Large intestine (tissue), 3 donors: ENCODE results near the gene CDH23. TPM values are rescaled to one million over a fixed set of nuclear protein-coding genes. Genes with fewer than 3 reads are reported as not detected.

Experiments
- DNase-seq, 2 donors: peaks; one replicate each; pipeline versions ENCODE4 v3.0.0 to v3.0.0-alpha.2; 2013
- H3K27ac ChIP-seq: one replicate; pipeline ENCODE4 v1.5.1; 2013; ENCODE audit warnings: low read length
- H3K27me3 ChIP-seq: 2 replicates; pipeline ENCODE4 v1.6.1; 2013; ENCODE audit warnings: low read length; ENCODE audit not compliant: control insufficient read depth, insufficient read depth
- H3K36me3 ChIP-seq: 2 replicates; pipeline ENCODE4 v1.6.1; 2013; ENCODE audit warnings: low read length; ENCODE audit not compliant: control insufficient read depth, insufficient read depth
- H3K4me1 ChIP-seq: one replicate; pipeline ENCODE4 v1.6.1; 2013; ENCODE audit warnings: low read length; ENCODE audit not compliant: control insufficient read depth, insufficient read depth
- H3K4me3 ChIP-seq: one replicate; pipeline ENCODE4 v1.5.1; 2013; ENCODE audit warnings: low read length
- H3K9me3 ChIP-seq: one replicate; pipeline ENCODE4 v1.6.1; 2013; ENCODE audit warnings: mild to moderate bottlenecking, low read depth, low read length, moderate library complexity; ENCODE audit not compliant: control insufficient read depth
- WGBS: methylation state at CpG from one replicate; pipeline ENCODE4 v1.1.5; 2013; ENCODE audit warnings: low lambda C conversion rate; ENCODE audit not compliant: insufficient coverage; 5-methylcytosine and 5-hydroxymethylcytosine counted together
- polyA plus RNA-seq: library from polyadenylated mRNA; unstranded; fragments of 120-200 nt; gene quantifications from one replicate; pipeline ENCODE4 v1.2.1, GENCODE V29; 2013

The CDH23 gene
- polyA plus RNA-seq, 1 donor, result 1.7 TPM

DNA sequence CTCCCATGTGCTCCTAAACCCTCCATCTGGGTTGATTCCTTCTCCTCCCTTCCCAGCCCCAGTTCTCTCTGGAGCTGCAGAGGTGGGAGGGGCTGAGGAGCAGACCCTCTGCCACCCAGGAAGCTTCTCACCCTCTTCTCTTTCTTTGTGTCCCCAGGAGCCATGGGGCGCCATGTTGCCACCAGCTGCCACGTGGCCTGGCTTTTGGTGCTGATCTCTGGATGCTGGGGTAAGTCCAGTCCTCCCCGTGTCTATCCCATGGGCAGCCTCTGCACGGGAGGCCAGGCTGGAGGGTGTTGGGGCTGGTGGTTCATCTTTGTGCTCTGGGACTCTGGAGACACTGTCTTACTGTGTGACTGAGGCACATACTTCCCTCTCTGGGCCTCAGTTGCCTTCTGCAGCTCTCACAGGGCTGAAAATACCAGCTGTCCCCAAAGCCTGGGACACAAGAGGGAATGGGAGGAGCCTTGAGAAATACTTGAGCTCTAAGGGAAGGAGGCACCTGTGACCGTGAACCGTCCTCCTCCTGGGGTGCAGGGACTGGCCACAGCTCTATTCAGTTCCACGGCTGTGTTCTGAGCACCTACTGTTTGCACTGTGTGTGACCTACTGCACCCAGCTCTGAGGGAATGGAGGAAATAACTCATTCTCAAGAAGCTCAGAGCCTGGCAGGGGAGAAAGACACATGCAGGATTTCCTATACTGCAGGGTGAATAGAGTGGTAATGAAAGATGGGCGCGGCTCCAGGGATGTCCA, 43.1 kb downstream of the CDH23 start:
- Histone ChIP-seq H3K27ac (no peak overlapping the region), H3K9me3 (no peaks in the 10 kb centered on the region), H3K36me3 (no peaks in the 10 kb centered on the region), H3K4me3 (no peak overlapping the region), H3K27me3 (peaks cover 2% of the 10 kb centered on the region), H3K4me1 (no peaks in the 10 kb centered on the region)
- WGBS, result 87% methylated on average over 2 of the region's 9 CpGs
- no peak for DNase-seq

DNA sequence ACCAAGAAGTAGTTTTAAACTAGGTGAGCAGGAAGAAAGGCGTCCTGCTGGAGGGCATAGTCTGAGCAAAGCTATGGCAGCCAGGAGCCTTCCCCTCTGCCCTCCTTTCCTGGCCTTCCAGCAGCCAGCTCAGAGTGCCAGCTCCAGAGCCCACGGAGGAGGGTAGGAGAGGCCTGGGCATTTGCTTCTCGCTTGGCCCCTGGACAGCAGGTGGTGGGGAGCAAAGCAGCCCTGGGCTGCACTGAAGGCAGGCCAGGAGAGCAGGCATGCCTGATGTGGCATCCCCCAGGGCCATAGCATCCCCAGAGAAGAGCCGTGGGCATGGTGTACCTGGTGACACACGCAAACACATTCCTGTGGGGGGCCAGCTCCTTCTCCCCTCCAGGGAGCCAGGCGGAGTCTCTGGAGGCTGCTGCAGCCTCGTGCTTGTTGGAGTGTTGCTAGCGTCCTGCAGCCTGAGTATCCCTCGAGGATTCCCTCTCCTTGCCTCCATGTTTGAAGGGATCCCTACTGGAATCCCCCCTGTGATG, 43.9 kb downstream of the CDH23 start:
- no CpG with 5 or more reads among the region's 9 CpGs for WGBS
- H3K27ac ChIP-seq, result no peak overlapping the region
- no peaks in the 10 kb centered on the region for H3K36me3 ChIP-seq
- H3K4me1 ChIP-seq, result no peaks in the 10 kb centered on the region
- peaks cover 2% of the 10 kb centered on the region for H3K27me3 ChIP-seq
- H3K9me3 ChIP-seq, result no peaks in the 10 kb centered on the region
- DNase-seq, result no peak
- H3K4me3 ChIP-seq, result no peak overlapping the region

- Histone ChIP-seq H3K36me3 (no peaks in the 10 kb centered on the region), H3K9me3 (no peaks in the 10 kb centered on the region), H3K4me3 (no peak overlapping the region), H3K27ac (no peak overlapping the region), H3K27me3 (peaks cover 2% of the 10 kb centered on the region), H3K4me1 (no peaks in the 10 kb centered on the region)
- WGBS, result no CpG with 5 or more reads among the region's 3 CpGs
- DNase-seq, result no peak
These were observed 45.3 kb downstream of the CDH23 start for GRCh38 chr10:71442000-71442399.

DNA sequence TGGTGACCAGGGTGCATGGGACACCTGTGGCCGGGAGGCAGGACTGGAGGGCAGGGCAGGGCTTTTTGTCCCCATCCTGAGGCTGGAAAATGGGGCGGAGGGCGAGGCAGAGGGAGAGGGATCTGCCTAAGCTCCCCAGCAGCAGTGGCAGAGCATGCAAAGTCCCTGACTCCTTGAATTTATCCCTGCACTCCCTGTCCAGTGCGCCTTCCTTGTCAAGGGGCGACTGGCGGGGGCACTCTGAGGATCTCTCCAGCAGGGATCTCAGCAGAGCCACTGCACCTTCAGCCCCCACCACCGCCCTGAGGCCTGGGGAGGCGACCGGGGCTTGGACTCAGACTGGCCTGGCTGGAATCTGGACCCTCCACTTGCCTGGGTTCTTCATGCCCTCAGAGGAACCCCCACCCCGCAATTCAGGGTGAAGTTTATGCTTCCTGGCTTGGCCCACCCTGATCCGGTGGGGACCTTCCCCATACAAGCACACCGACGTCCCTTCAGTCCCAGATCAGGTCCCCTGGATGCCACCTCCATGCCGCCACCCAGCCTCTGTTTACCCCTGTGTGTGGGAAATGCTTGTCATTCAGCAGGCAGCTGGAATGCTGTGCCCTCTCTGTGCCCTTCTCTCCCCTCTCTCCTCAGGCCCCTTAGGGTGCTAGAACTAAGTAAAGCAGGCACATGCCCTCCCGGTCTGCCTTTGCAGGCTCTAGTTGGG, 46.3 kb downstream of the CDH23 start:
- Histone ChIP-seq H3K27ac (no peak overlapping the region), H3K4me3 (no peak overlapping the region), H3K27me3 (peaks cover 2% of the 10 kb centered on the region), H3K36me3 (no peaks in the 10 kb centered on the region), H3K4me1 (no peaks in the 10 kb centered on the region), H3K9me3 (no peaks in the 10 kb centered on the region)
- no peak for DNase-seq
- no CpG with 5 or more reads among the region's 15 CpGs for WGBS

GRCh38 chr10:71443676-71444075, 47.0 kb downstream of the CDH23 start:
- Histone ChIP-seq H3K27me3 (peaks cover 2% of the 10 kb centered on the region), H3K4me1 (no peaks in the 10 kb centered on the region), H3K9me3 (no peaks in the 10 kb centered on the region), H3K4me3 (no peak overlapping the region), H3K36me3 (no peaks in the 10 kb centered on the region), H3K27ac (no peak overlapping the region)
- DNase-seq, result no peak
- no CpG with 5 or more reads among the region's 10 CpGs for WGBS

- Histone ChIP-seq H3K27me3 (peaks cover 2% of the 10 kb centered on the region), H3K4me3 (no peak overlapping the region), H3K27ac (no peak overlapping the region), H3K36me3 (no peaks in the 10 kb centered on the region), H3K9me3 (no peaks in the 10 kb centered on the region), H3K4me1 (no peaks in the 10 kb centered on the region)
- WGBS, result no CpG with 5 or more reads among the region's 4 CpGs
- DNase-seq, result no peak
These were observed 47.7 kb downstream of the CDH23 start for GRCh38 chr10:71444284-71445054.

- Histone ChIP-seq H3K4me3 (no peak overlapping the region), H3K9me3 (no peaks in the 10 kb centered on the region), H3K36me3 (no peaks in the 10 kb centered on the region), H3K27me3 (peaks cover 2% of the 10 kb centered on the region), H3K4me1 (no peaks in the 10 kb centered on the region), H3K27ac (no peak overlapping the region)
- WGBS, result no CpG with 5 or more reads among the region's 2 CpGs
- DNase-seq, result no peak
These were observed 51.0 kb downstream of the CDH23 start for GRCh38 chr10:71447676-71448075.

GRCh38 chr10:71448146-71448545, 51.4 kb downstream of the CDH23 start:
- peaks cover 5% of the 10 kb centered on the region for H3K27me3 ChIP-seq
- no CpG with 5 or more reads among the region's 9 CpGs for WGBS
- DNase-seq, result no peak
- no peaks in the 10 kb centered on the region for H3K4me1 ChIP-seq
- no peak overlapping the region for H3K4me3 ChIP-seq
- H3K36me3 ChIP-seq, result no peaks in the 10 kb centered on the region
- H3K9me3 ChIP-seq, result no peaks in the 10 kb centered on the region
- no peak overlapping the region for H3K27ac ChIP-seq

- DNase-seq, result no peak
- no peaks in the 10 kb centered on the region for H3K36me3 ChIP-seq
- no CpG with 5 or more reads among the region's 5 CpGs for WGBS
- H3K9me3 ChIP-seq, result no peaks in the 10 kb centered on the region
- peaks cover 5% of the 10 kb centered on the region for H3K27me3 ChIP-seq
- no peak overlapping the region for H3K27ac ChIP-seq
- no peaks in the 10 kb centered on the region for H3K4me1 ChIP-seq
- H3K4me3 ChIP-seq, result no peak overlapping the region
These were observed 52.3 kb downstream of the CDH23 start for GRCh38 chr10:71449026-71449425.

DNA sequence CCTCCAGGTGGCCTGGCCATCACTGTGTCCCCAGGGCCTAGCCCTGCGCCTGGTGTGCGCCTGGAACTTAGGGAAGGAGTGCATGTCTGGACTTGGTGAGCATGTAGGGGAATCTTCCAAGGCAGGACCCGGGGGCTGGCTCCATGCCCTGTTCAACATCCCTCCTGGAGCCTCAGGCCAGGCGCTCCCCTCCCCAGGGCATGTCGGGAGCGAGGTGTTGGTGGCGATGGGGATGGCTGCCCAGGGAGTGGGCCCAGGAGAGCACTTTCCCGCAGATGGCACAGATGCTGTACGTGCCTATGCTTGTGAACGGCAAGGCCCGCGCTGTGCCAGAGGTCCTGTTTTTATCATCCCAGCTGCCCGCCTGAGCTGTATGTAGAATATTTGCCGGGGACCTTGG, 55.0 kb downstream of the CDH23 start:
- Histone ChIP-seq H3K27ac (no peak overlapping the region), H3K9me3 (no peaks in the 10 kb centered on the region), H3K27me3 (peaks cover 5% of the 10 kb centered on the region), H3K4me3 (no peak overlapping the region), H3K4me1 (no peaks in the 10 kb centered on the region), H3K36me3 (no peaks in the 10 kb centered on the region)
- no CpG with 5 or more reads among the region's 14 CpGs for WGBS
- DNase-seq, result no peak
